GM20431 (cell line): ENCODE measurements around the gene MVB12B.

ENCODE experiments used
- in situ Hi-C: fragments of 300-500 bp; cut with MseI, MboI; formaldehyde crosslinking; loops from one replicate; pipeline ENCODE4 v1.15.0; 2020; ENCODE audit warnings: low sequenced_read_pairs; ENCODE audit not compliant: unreplicated experiment

The MVB12B gene

GRCh38 chr9:126395439-126396212 is 69.0 kb downstream of the MVB12B start:
- in situ Hi-C loops, result no loop called here

- in situ Hi-C loops, result no loop called here
Observed at GRCh38 chr9:126397056-126397455, 70.4 kb downstream of the MVB12B start.

GRCh38 chr9:126398403-126399058 is 71.9 kb downstream of the MVB12B start:
- in situ Hi-C loops, result no loop called here

- in situ Hi-C loops, result no loop called here
Observed at GRCh38 chr9:126399251-126399650, 72.6 kb downstream of the MVB12B start.

GRCh38 chr9:126399789-126400188 is 73.2 kb downstream of the MVB12B start:
- in situ Hi-C loops, result no loop called here

- in situ Hi-C loops, result no loop called here
Observed at GRCh38 chr9:126400571-126400970, 73.9 kb downstream of the MVB12B start.

- in situ Hi-C loops, result no loop called here
Observed at GRCh38 chr9:126401107-126401506, 74.5 kb downstream of the MVB12B start.

- in situ Hi-C loops, result no loop called here
Observed at GRCh38 chr9:126401581-126401980, 75.0 kb downstream of the MVB12B start.

- in situ Hi-C loops, result no loop called here
Observed at GRCh38 chr9:126403397-126403796, 76.8 kb downstream of the MVB12B start.

- in situ Hi-C loops, result no loop called here
Observed at GRCh38 chr9:126404459-126404858, 77.8 kb downstream of the MVB12B start.

GRCh38 chr9:126406075-126406667 is 79.5 kb downstream of the MVB12B start:
- in situ Hi-C loops, result no loop called here

- in situ Hi-C loops, result no loop called here
Observed at GRCh38 chr9:126407114-126407870, 80.7 kb downstream of the MVB12B start.

GRCh38 chr9:126408004-126408403 is 81.4 kb downstream of the MVB12B start:
- in situ Hi-C loops, result no loop called here

GRCh38 chr9:126410229-126410628 is 83.6 kb downstream of the MVB12B start:
- in situ Hi-C loops, result no loop called here

GRCh38 chr9:126411225-126411947 is 84.8 kb downstream of the MVB12B start:
- in situ Hi-C loops, result no loop called here

GRCh38 chr9:126411948-126412284 is 85.3 kb downstream of the MVB12B start:
- in situ Hi-C loops, result no loop called here

GRCh38 chr9:126412905-126413304 is 86.3 kb downstream of the MVB12B start:
- in situ Hi-C loops, result no loop called here

GRCh38 chr9:126413391-126414068 is 86.9 kb downstream of the MVB12B start:
- in situ Hi-C loops, result no loop called here

- in situ Hi-C loops, result no loop called here
Observed at GRCh38 chr9:126415741-126416370, 89.2 kb downstream of the MVB12B start.
